Measurements from ENCODE around the gene GALK2.

GALK2 gene

DNA sequence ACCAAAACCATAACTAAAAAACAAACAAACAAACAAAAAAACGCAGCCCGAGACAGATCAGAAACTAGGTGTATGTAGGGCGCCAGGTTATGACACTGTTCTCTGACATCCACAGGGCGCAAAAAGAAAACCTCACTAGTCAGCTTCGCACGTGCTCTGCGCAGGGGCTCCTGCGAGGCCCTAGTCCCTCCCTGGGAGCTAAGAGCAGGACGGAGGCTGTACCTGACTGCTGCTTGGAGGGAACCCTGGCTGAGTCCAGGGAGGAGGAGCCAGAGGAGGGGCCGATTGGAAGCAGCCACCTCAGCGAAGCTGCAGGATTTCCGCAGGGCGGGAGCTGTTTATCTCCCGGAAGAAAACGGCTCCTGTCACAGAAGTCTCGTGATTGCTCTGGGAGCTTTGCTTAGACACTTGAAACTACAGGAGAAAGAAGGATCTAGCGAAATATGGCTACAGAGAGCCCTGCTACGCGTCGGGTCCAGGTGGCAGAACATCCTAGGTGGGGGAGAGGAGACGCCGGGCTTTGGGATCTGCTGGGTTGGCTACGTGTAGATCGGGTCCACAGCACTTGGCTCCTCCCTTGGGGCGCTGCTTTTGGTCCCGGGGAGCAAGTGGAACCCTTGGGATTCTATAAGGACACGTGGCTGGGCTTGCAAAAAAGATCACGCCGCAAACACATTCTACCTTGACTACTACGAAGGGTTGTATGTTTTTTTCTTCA is at the start of gene GALK2:
GALK2 (plus strand) TSS at position 368 of the 718 bp plus-strand sequence; CDS start at position 444, 76 bp downstream.
- peak; percentile 33 for DNase-seq (ENCODE audit: low read depth)

- no peak for DNase-seq (ENCODE audit: low read depth)
These were observed 49.2 kb upstream of the GALK2 start for GRCh38 chr15:49120832-49121231.

DNA sequence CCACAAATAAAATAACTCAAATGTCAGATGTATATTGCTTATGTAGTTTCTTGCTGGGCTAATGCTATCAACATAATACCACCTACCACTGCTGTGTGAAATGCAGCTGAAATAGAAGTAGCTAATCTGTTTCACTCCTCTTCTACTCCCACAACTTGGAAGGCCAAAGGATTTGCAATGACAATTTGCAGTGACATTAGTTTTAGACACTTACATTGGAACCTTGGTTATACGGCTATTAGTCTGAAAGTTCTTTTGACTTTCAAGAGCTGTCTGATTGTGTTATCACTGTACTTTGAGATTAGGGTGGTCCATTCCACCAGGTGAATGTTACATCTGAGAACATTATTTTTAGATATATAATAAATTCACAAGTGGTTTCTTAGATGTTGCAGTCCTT is 48.1 kb upstream of the GALK2 start:
- DNase-seq (ENCODE audit: low read depth): no peak

GRCh38 chr15:49122541-49123062 is 47.4 kb upstream of the GALK2 start:
- DNase-seq (ENCODE audit: low read depth): no peak

DNA sequence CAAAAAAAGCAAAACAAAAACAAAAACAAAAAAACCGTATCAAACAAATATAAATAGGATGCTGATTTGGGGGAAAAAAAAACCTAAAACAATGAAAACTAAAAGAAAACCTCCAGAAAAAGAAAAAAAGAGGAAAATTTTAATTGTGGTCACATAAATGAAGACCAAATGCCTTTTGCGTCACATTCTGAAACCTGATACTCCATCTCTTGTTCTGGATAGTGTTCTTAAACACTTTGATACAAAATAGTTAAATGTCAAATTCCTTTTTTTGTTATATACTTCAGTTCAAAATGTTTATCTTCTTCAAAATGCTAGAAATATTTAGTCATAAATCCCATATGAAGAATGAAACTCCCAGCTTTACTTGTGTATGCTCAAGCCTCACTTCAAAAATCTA is 45.7 kb upstream of the GALK2 start:
- no peak for DNase-seq (ENCODE audit: low read depth)

- no peak for DNase-seq (ENCODE audit: low read depth)
These were observed 38.6 kb upstream of the GALK2 start for GRCh38 chr15:49131403-49131802.

GRCh38 chr15:49134683-49135341 is 35.2 kb upstream of the GALK2 start:
- DNase-seq (ENCODE audit: low read depth): no peak

DNA sequence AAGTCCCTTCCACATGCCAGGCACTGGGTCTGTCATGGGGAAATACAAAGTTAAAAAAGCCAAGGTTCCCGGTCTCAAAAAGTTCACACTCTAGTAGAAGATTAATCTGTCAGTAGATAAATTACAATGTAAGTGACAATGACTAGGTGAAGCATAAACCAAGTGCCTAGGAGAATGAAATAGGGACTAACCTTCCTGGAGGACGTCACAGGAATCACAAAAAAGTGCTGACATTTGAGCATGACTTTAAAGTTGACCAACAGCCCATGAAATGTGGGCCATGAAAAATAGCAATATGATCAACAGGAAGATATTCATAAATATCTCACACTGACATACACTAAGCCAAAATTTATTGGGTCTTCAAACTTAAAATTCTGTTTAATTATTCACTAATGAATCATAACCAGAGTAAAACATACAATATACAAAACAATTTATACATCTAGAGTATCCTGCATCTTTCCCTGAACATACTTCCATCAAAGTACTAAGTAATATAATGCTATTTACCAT is 34.6 kb upstream of the GALK2 start:
- no peak for DNase-seq (ENCODE audit: low read depth)

DNA sequence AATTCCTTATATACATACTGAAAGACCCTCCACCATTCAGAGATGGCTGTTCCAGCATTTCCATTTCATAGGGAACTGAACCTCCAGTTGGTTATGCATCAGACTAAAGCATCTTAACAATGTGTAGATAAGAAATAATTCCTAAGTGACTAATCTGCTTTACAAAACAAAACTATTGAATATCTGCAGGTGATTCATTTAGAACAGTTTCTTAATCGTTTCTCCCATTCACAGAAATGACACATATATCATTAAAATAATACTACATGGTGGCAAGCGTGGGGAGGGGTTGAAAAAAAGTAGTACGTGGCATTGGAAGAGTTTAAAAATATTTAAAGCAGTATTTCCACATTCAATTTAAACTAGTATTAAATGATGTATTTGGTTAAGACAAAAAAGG is 34.1 kb upstream of the GALK2 start:
- no peak for DNase-seq (ENCODE audit: low read depth)

DNA sequence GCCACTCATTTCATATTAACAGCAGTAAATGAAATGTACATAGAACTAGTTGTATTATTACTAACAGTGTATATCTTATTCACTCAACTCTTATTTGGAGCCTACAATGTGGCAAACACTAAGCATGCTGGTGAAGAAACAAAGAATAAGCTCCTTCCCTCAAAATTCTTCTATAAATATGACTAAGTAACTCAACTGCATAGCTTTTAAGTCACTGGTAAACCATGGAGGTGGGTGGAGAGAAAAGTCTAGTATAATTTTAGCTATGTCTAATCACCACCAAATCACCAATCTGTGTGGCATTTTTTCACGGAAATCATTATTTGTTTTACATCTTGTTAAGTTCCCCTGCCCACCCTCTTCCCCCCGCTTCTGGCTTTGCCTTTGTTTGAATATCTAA is 32.2 kb upstream of the GALK2 start:
- DNase-seq (ENCODE audit: low read depth): no peak

GRCh38 chr15:49145651-49146609 is 24.1 kb upstream of the GALK2 start:
- DNase-seq (ENCODE audit: low read depth): no peak

GRCh38 chr15:49148298-49148697 is 21.7 kb upstream of the GALK2 start:
- DNase-seq (ENCODE audit: low read depth): no peak

GRCh38 chr15:49148727-49149126 is 21.3 kb upstream of the GALK2 start:
- no peak for DNase-seq (ENCODE audit: low read depth)

DNA sequence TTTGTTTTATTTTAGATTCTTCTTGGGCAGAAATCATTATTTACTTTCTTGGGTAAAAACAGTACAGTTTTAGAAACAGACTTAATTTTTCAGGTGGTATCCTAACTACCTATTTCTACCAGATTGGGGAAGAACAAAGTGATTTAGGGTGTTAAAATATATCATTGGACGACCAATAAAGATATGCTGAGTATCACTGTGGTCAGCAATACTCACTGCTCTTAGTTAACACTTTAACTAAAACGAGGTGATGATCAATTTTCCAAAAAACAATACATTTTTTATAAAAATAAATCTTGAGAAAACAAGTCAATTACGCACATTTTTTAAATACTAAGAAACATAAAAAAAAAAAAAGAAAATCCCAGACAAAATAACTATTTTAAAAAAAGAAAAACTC is 18.2 kb upstream of the GALK2 start:
- no peak for DNase-seq (ENCODE audit: low read depth)

DNA sequence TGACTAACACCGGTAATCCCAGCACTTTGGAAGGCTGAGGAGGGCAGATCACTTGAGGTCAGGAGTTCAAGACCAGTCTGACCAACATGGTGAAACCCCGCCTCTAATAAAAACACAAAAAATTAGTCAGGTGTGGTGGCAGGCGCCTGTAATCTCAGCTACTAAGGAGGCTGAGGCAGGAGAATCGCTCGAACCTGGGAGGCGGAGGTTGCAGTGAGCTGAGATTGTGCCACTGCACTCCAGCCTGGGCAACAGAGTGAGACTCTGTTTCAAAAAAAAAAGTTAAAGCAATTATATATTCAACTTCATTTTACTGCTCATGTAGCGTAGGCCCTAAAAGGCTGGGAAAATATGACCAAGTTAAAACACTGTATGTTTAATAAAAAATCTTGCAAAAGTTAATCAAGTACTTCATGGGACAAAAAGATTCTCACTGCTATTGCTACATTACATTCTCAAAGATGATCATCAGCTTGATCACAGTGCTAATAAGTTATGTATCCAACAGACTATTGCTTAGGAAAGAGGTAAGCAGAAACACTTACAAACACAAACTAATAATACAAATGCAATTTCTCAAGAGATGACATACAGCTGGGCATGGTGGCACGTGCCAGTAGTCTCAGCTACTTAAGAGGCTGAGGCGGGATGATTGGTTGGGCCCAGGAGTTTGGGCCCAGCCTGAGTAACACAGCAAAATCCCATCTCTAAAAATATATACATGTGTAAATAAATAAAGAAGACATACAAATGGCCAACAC is 17.3 kb upstream of the GALK2 start:
- DNase-seq (ENCODE audit: low read depth): no peak

- no peak for DNase-seq (ENCODE audit: low read depth)
These were observed 15.7 kb upstream of the GALK2 start for GRCh38 chr15:49154359-49154758.

DNA sequence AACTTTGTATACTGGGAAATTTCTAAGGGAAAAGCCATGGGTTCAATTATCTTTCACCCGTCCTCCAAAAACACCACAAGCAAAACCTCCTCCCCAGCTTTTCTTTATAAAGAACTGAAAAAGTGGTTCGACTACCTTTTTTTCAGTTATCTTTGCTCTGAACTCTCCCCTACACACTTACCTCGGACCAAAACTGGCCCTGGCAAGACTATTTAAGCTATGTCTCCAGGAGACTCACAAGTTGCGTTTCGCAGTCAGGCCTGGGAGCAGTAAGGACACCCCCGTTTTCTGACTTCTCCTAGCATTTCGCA is 15.3 kb upstream of the GALK2 start:
- DNase-seq (ENCODE audit: low read depth): no peak

DNA sequence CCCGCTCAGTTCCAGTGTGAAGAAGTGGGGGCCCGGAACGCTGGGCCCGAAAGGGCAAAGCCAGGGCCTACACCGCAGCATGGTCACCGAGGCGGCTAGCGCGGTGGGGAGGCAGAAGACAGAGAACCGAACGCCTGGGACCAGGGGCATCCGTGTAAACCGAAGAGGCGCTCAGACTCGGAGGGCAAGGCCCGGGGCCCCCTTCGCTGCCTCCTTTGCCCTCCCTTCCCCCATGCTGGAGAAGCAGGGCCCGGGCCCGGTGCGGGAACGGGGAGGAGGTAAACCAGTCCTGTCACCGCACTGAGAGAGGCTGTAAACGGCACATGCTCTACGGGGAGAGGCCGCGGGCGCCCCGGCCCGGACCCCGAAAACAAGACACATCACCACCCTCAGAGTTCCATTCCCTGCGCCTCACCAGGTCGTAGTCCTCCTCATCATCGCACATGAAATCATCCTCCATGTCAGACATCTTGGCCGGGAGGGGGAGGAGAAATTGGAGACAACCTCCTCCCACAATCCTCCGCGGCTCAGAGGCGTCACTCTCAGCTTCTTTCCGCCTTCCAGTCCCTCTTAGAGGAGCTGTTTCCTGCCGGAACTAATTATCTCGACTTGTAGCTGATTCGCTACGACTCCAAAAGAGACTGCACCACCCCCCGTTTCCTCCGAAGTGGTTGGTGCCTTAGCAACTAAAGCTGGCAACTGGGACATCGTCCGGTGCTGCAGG is 14.8 kb upstream of the GALK2 start, which contains the start of gene COPS2:
COPS2 (minus strand) TSS at position 490 of the 724 bp plus-strand sequence; CDS start at position 469, 21 bp downstream.
- DNase-seq (ENCODE audit: low read depth): peak; percentile 69

DNA sequence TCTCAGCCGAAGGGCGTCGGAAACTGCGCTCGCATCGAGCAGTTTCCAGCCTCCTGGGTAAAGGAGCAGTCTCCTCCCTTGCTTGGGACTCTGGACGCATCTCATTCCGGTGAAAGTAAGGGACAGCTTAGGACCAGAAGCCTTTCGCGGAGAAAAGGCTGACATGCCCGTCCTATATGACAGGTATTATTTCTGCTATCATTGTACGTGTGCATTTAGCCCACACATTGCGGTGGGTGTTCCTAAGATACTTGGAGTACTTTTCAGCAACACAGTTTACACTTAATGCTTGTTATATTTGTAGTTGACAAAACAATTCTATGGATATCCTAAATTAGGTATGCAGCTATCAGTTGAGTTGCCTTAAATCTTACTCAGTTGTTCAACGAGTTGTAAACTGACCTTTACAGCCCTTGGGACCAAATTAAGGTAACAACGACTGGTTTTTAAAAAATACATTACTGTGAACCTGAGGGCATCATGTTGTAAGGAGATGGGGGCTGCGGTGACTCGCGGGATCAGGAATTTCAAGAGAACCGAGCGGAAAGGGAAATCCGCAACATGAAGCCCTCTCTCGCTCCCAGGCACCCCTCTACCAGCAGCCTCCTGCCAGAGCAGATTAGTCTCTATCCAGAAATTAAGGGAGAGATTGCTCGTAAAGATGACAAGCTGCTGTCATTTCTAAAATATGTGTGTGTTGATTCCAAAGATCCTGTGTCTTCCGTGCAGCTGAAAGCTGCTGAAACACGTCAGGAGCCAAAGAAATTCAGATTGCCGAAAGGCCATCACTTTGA is 14.0 kb upstream of the GALK2 start:
- DNase-seq (ENCODE audit: low read depth): no peak

- no peak for DNase-seq (ENCODE audit: low read depth)
These were observed 6.4 kb upstream of the GALK2 start for GRCh38 chr15:49163678-49164077.
